ENCODE results near the gene ELOA2.

DNA sequence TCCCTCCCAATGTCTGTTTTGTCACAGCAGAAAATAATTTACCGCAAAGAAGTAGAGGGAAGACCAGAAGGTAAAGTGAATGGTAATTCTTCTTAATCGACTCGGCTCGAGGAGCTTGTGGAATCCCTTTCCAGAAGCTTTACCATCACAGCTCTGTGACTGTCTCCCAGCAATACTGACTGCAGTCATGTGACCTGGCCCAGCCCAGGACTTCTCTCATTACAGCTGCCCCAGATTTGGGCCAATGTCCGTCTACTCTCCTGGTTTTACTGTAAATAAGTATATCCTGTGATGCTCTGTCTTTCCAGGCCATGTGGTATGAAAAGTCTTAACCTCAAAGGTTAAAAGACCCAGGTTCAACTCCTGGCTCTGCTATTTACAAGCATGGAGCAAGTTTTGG is 18.9 kb upstream of the ELOA2 start:
- TF ChIP-seq, protein P1, sequence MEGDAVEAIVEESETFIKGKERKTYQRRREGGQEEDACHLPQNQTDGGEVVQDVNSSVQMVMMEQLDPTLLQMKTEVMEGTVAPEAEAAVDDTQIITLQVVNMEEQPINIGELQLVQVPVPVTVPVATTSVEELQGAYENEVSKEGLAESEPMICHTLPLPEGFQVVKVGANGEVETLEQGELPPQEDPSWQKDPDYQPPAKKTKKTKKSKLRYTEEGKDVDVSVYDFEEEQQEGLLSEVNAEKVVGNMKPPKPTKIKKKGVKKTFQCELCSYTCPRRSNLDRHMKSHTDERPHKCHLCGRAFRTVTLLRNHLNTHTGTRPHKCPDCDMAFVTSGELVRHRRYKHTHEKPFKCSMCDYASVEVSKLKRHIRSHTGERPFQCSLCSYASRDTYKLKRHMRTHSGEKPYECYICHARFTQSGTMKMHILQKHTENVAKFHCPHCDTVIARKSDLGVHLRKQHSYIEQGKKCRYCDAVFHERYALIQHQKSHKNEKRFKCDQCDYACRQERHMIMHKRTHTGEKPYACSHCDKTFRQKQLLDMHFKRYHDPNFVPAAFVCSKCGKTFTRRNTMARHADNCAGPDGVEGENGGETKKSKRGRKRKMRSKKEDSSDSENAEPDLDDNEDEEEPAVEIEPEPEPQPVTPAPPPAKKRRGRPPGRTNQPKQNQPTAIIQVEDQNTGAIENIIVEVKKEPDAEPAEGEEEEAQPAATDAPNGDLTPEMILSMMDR (IDR thresholded peaks at IDR 0.05) = no peak
- TF ChIP-seq EP300 (IDR thresholded peaks at IDR 0.05) = no peak
